ENCODE measurements around the gene TENM4.
"Not testable (repeated sequence)": the region's sequence is repeated elsewhere in the genome, so short reads cannot be mapped to it uniquely, and the experiment has no call there.

Gene TENM4

DNA sequence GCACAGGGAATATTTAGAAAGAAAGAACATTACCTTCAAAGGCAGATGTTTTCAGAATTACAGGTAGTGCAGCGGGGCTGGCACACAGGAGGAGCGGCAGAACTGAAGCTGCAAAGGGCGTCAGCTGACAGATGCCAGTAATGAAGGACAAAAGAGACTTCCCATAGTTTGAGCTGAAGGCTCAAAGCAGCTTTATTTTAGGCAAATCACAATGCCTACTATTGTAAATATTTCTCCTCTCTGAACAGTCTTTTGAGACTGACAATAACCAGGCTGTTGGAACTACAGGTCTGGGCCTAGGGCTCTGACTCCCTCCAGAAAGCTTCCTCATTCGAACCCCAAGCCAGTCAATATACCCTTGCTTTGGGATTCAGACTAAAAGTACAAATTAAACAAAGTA lies 609.3 kb downstream of the TENM4 start:
- TF ChIP-seq, protein P1, sequence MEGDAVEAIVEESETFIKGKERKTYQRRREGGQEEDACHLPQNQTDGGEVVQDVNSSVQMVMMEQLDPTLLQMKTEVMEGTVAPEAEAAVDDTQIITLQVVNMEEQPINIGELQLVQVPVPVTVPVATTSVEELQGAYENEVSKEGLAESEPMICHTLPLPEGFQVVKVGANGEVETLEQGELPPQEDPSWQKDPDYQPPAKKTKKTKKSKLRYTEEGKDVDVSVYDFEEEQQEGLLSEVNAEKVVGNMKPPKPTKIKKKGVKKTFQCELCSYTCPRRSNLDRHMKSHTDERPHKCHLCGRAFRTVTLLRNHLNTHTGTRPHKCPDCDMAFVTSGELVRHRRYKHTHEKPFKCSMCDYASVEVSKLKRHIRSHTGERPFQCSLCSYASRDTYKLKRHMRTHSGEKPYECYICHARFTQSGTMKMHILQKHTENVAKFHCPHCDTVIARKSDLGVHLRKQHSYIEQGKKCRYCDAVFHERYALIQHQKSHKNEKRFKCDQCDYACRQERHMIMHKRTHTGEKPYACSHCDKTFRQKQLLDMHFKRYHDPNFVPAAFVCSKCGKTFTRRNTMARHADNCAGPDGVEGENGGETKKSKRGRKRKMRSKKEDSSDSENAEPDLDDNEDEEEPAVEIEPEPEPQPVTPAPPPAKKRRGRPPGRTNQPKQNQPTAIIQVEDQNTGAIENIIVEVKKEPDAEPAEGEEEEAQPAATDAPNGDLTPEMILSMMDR (IDR thresholded peaks at IDR 0.05; ENCODE audit: extremely low read depth, insufficient read depth, missing control alignments): no peak
- DNase-seq (ENCODE audit: low spot score): no peak
- in situ Hi-C loops (cut with MboI; ENCODE audit: low pct_unique_long_range_greater_than_20kb, low sequenced_read_pairs, unreplicated experiment): no loop called here

DNA sequence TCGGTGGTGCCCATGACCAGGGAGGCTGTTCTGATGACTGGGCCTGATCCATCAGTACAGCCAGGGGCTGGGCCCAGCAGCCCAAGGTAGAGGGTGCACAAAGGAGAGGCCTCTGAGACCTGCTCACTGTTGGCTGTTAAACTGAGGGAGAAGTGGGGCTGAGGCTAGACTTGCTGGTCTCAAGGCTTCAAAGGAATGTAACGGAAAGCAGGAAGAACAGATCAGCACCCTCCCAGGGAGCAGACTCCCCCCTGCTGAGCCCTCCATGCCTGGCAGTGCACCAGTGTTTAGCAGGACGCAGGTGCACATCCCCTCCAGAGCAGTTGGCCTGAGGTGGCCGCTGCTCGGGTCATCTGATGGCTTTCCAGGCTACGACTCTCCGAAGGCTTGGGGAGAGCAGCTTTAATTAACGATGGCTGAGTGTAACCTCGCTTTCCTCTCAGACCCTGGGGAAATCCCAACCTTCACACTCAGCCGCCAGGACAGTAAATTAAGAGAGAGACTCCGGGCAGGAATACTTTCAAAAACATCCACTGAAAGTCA lies 610.5 kb downstream of the TENM4 start:
- TF ChIP-seq, protein P1 (IDR thresholded peaks at IDR 0.05; ENCODE audit: extremely low read depth, insufficient read depth, missing control alignments): no peak

DNA sequence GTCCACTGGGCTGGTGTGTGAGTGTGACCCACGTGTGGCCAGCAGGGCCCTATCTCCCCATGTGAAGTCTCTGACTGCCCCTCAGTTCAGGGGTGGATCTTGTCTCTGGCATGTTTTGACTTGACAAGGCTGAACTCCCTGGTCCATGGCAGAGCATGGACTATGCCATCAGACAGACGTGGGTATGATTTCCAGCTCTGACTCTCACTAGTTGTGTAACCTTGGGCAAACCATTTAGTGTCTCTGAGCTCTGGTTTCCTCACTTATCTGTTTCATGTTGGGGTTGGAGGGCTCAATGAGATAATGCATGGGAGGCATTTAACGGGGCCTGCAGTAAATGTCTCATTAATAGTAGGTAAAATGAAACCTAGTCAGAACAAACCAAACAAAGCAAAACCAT lies 611.7 kb downstream of the TENM4 start:
- in situ Hi-C loops (cut with MboI; ENCODE audit: low pct_unique_long_range_greater_than_20kb, low sequenced_read_pairs, unreplicated experiment): no loop called here
- no peak for DNase-seq (ENCODE audit: low spot score)
- TF ChIP-seq, protein P1 (IDR thresholded peaks at IDR 0.05; ENCODE audit: extremely low read depth, insufficient read depth, missing control alignments): no peak

More for the DNA sequence above, 610.5 kb downstream of the TENM4 start:
- in situ Hi-C loops (cut with MboI; ENCODE audit: low pct_unique_long_range_greater_than_20kb, low sequenced_read_pairs, unreplicated experiment): no loop called here
- no peak for DNase-seq (ENCODE audit: low spot score)

DNA sequence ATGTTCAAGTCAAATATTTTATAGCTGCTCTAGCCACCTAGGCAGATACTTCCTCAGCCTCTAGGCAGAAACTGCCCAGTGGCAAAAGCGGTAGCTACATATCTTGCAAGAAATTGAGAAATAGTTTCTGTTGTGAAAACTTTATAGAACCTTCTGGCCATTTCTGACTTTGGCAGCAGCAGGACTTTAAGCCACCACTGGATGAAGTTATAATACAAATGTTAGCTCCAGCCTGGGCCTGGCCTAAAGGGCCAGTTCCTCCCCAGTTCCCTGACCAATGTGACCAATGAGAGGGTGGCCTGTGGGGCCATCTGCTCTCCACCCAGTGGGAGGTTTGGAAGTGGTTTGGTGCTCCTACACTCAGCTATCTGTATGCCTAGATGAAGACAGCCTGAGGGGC lies 612.2 kb downstream of the TENM4 start:
- DNase-seq (ENCODE audit: low spot score): no peak
- in situ Hi-C loops (cut with MboI; ENCODE audit: low pct_unique_long_range_greater_than_20kb, low sequenced_read_pairs, unreplicated experiment): no loop called here
- TF ChIP-seq, protein P1 (IDR thresholded peaks at IDR 0.05; ENCODE audit: extremely low read depth, insufficient read depth, missing control alignments): no peak

DNA sequence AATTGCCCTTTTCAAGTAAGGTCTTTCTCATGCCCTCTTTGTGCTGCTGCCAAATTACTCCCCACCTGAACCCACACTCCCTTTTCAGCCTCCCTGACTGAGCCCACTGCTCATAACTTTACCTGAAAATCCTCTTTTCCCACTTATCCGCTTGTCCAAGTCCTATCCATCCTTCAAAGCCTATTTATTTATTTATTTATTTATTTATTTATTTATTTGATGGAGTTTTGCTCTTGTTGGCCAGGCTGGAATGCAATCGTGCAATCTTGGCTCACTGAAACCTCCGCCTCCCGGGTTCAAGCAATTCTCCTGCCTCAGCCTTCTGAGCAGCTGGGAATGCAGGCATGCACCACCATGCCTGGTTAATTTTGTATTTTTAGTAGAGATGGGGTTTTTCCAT lies 613.5 kb downstream of the TENM4 start:
- in situ Hi-C loops (cut with MboI; ENCODE audit: low pct_unique_long_range_greater_than_20kb, low sequenced_read_pairs, unreplicated experiment); DNase-seq (ENCODE audit: low spot score): not testable (repeated sequence)

DNA sequence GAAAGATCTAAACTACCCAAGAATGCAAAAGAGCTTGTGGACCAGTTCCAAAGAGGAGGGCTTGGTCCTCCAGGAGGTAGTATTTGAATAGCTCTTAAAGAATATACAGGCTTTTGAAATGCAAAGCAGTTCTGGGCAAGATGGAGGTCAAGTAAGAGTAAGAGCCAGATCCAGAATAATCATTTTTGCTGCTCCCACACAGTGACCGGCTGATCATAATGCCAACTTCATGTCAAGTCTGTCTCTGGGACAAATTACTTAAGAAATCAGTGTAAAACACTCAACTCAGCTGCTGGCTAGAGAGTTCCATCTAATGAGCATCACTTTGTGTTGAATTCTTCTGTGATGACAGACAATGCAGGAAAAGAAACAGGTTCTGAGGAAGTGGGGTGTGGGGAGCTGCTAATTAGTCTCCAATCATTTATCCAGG lies 615.2 kb downstream of the TENM4 start:
- TF ChIP-seq, protein P1 (IDR thresholded peaks at IDR 0.05; ENCODE audit: extremely low read depth, insufficient read depth, missing control alignments): no peak
- in situ Hi-C loops (cut with MboI; ENCODE audit: low pct_unique_long_range_greater_than_20kb, low sequenced_read_pairs, unreplicated experiment): no loop called here
- no peak for DNase-seq (ENCODE audit: low spot score)

DNA sequence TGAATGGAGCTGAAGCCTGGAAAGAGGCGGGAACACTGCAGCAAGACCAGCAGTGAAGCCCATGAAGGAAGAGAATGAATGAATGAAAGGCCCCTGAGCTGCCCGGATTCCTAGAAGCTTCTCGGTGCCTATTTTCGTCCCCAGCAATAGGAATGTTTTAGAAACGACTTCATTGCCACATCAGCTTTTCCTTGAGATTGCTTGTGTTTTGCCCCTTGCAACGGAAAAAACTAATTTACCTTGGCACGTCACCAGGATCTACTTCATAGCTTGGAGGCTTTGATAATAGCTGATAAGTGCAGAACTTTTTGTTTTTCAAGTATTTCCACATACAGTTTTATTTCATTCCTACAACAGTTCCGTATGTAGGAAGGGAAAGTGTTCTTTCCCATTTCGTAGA lies 617.2 kb downstream of the TENM4 start:
- DNase-seq (ENCODE audit: low spot score): no peak
- in situ Hi-C loops (cut with MboI; ENCODE audit: low pct_unique_long_range_greater_than_20kb, low sequenced_read_pairs, unreplicated experiment): no loop called here
- TF ChIP-seq, protein P1 (IDR thresholded peaks at IDR 0.05; ENCODE audit: extremely low read depth, insufficient read depth, missing control alignments): no peak
